Stimulated activated CD4-positive, alpha-beta T cell treated with anti-CD3 and anti-CD28 coated beads, Interleukin-1b, Interleukin-23, amount 100 ng/mL, for 1 hour (primary cell): ENCODE results near the gene RPL36.
"Not testable (repeated sequence)": the region's sequence is repeated elsewhere in the genome, so short reads cannot be mapped to it uniquely, and the experiment has no call there.

ENCODE experiments used
- DNase-seq, 2 donors: peaks; one replicate each; pipeline ENCODE4 v3.0.0-alpha.2; 2020; ENCODE audit warnings: low read depth in 2 of 2

Gene RPL36

GRCh38 chr19:5674714-5675113 is 15.4 kb upstream of the RPL36 start:
- no peak for DNase-seq

- DNase-seq, result no peak
These were observed 13.9 kb upstream of the RPL36 start for GRCh38 chr19:5676105-5676771.

DNA sequence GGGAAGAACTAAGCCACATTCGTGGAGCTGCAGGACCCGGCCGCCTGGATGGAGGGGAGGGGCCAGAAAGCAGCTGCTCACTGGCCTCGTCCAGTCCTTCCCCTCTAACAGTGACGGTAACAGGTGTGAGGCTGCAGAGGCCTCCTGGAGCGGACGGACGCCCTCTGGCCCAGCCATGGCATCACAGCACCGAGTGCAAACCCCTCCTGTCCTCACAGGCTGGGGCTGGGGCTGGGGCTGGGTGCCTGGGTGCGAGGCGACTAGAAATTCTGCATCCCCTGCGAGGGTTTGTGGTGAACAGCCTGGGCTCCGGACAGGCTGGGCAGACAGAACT is 13.4 kb upstream of the RPL36 start:
- DNase-seq, result no peak

DNA sequence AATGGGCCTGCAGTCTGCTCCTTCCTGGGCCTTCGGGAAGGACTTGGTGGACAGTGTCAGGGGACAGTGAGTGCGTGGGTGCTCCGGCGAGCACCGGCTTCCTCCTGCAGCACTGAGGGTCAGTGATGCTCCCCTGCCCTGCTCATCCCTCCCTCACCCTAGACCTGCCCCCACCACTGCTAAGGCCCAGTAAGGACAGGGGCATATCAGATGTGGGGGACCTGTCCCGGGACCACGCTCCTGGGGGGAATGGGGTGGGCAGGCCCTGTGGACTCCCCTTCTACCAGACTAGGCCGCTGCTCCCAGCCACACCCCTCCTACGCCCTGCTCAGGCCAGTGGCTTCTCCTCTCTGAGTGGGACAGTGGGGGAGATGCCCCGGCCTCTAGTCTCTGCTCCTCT is 13.0 kb upstream of the RPL36 start:
- no peak for DNase-seq

GRCh38 chr19:5677580-5677979 is 12.5 kb upstream of the RPL36 start:
- no peak for DNase-seq

GRCh38 chr19:5678071-5678718 is 11.9 kb upstream of the RPL36 start:
- no peak for DNase-seq

GRCh38 chr19:5679289-5680083 is 10.6 kb upstream of the RPL36 start:
- DNase-seq, result no peak

DNA sequence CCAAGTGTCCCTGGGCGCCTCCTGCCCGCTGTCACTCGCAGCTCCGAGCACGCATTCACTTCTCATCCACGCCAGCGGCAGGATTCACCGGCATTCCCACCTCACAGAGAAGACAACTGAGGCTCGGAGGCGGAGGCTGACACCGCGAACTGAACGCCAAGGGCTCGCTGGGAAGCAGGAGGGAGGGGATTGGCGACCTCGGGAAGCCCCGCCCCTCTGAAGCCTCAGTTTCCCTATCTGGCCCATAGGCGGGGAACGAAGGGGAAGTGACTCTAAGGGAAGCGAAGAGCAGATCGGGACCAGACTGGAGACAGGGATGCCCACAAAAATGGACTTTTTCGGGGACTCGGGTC is 10.0 kb upstream of the RPL36 start:
- DNase-seq, result no peak

GRCh38 chr19:5680437-5681368 is 9.4 kb upstream of the RPL36 start, which contains the start of the genes HSD11B1L and MICOS13:
Gene HSD11B1L, plus strand, starts transcription at chr19:5681027. Its CDS starts 3,806 bp downstream, at chr19:5684833.
Gene MICOS13, minus strand, starts transcription at chr19:5680516. Its CDS starts 30 bp downstream, at chr19:5680486.
- DNase-seq, result peak; percentile 95 to 98

DNA sequence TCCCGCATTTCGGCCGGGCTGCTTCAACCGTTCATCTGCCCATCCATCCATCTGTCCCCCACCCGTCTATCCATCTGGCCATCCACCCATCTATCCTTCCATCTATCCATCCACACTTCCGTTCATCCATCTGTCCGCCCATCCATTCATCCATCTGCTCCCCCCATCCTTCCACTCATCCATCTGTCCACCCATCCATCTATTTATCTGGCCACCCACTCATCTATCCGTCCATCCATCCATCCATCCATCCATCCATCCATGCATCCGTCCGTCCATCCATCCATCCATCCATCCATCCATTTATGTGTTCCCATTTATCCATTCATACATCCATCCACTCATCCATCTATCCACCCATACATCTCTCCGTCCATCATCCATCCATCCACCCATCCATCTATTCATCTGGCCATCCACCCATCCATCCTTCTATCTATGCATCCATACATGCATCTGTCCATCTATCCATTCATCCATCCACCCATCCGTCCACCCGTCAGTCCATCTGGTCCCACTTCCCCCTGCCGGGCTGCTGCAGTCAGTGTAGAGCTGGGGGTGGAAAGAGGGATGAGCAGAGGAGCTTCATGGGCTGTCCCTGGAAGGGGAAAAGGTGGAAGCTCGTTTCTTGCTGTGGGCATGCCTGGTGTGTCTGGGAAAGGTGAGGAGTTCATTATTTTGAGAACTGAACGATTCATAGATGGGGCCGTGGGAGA is 8.5 kb upstream of the RPL36 start:
- no peak for DNase-seq

- DNase-seq, result no peak
These were observed 8.0 kb upstream of the RPL36 start for GRCh38 chr19:5682107-5682482.

DNA sequence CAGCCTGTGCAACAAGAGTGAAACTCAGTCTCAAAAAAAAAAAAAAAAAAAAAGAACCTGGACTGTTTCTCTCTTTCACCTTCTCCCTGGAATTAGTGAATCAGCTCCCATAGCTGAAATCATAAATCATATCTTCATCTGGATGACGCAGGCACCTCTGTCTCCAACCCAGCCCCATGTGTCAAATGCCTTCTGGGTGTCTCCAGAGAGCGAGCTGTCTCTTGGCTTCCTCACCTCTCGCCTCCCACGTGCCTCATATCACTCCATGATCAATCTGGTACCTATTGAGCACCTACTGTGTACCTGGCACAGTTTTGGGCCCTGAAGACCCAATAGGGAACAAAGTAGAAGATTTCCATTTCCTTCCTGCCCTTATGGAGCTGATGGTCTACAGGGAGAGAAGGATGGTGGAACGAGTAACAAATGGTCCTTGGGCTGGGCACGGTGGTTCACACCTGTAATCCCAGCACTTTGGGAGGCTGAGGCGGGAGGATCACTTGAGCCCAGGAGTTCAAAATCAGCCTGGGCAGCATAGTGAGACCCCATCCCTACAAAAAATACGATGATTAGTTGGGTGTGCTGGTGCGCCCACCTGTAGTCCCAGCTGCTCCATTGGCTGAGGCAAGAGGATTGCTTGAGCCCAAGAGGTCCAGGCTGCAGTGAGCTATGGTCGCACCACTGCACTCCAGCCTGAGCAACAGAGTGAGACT is 6.8 kb upstream of the RPL36 start:
- no peak for DNase-seq

DNA sequence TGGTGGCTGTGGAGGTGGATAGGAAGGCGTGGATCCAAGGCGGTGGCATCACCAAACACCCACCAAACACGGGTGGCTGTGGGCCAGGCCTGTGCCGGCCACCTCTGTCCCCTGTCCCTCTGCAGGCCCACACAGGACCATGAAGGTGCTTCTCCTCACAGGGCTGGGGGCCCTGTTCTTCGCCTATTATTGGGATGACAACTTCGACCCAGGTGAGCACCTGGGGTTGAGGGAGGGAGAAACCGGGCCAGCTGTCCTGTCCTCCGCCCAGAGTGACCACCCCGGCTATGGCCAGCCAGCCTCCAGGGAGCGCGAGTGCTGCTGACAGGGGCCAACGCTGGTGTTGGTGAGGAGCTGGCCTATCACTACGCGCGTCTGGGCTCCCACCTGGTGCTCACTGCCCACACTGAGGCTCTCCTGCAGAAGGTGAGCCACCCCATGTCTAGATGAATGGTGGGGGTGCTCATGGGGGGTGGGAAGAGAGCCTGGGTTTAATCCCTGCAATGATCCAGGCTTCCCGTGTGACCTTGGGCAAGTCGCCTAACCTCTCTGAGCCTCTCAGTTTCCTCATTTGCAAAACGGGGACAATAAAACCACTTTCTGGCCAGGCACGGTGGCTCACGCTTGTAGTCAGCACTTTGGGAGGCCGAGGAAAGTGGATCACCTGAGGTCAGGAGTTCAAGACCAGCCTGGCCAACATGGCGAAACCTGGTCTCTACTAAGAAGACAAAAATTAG is 5.2 kb upstream of the RPL36 start:
- DNase-seq, result no peak

DNA sequence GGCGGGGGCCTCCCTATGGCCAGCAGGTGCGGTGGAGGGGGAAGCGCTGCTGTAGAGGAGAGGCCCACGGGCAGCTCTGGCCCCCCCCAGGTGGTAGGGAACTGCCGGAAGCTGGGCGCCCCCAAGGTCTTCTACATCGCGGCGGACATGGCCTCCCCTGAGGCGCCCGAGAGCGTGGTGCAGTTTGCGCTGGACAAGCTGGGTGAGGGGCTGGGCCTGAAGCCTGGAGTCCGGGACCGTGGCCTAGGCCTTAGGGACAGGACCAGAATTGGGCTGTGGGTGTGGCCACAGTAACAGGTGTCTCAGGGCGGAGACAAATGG is 3.8 kb upstream of the RPL36 start:
- DNase-seq, result no peak

- DNase-seq, result peak; percentile 83 to 99
These were observed 3.3 kb upstream of the RPL36 start for GRCh38 chr19:5686647-5687359.

DNA sequence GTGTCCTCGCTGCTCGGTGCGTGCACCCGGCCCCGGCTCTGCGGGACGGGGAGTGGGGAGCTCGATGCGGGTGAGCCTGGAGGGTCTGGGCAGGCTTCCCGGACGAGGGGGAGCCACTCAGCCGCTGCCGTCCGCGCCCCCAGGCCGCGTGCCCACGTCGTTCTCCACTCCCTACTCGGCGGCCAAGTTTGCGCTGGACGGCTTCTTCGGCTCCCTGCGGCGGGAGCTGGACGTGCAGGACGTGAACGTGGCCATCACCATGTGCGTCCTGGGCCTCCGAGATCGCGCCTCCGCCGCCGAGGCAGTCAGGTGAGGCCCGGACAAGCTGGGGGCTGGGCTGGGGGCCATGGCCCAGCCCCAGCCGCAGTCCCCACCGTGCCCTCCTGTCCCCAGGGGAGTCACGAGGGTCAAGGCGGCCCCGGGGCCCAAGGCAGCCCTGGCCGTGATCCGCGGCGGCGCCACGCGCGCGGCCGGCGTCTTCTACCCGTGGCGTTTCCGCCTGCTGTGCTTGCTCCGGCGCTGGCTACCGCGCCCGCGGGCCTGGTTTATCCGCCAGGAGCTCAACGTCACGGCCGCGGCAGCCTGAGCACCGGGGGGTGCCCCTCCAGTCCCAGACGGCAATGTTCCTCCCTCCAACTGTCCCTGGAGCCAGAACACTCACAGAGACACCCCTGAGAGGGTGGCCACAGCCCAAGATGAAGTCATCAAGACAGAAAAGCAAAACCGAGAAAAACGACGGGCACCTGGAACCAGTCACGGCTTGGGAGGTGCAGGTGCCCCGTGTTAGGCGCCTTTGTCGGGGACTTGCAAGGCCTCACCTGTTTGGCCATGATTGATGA is 2.5 kb upstream of the RPL36 start:
- no peak for DNase-seq

GRCh38 chr19:5688262-5688881 is 1.7 kb upstream of the RPL36 start:
- DNase-seq, result not testable (repeated sequence)
